ENCODE results near the gene RNF169.

GRCh38 chr11:74748211-74749126, at the start of gene RNF169:
- TF ChIP-seq EP300 (IDR thresholded peaks at IDR 0.05) (peak in 1 of 2 donors; percentile 90), POLR2A (IDR thresholded peaks at IDR 0.05) (peak; percentile 53 to 80), CTCF (IDR thresholded peaks at IDR 0.05) (peak in 1 of 5 experiments; percentile 21)
